Neutrophil (primary cell): ENCODE results near the gene HHIPL1.

Source experiments
- H3K27ac ChIP-seq: fragments of 200-600 bp; sonication (generic); 2 replicates; pipeline ENCODE4 v1.5.1; 2016; ENCODE audit warnings: mild to moderate bottlenecking, moderate library complexity
- H3K27me3 ChIP-seq: fragments of 200-600 bp; sonication (generic); 2 replicates; pipeline ENCODE4 v1.6.0; 2016; ENCODE audit warnings: mild to moderate bottlenecking
- H3K36me3 ChIP-seq: fragments of 200-600 bp; sonication (generic); 2 replicates; pipeline ENCODE4 v1.5.1; 2017
- H3K4me1 ChIP-seq, 2 experiments: fragments of 200-600 bp in 1 of 2; sonication (generic) in 1 of 2; 1 replicate in 1 of 2; 2 replicates in 1 of 2; pipeline versions ENCODE4 v1.5.1 to v1.6.1; 2013 to 2016; ENCODE audit warnings: low read depth in 1 of 2, low read length in 1 of 2, mild to moderate bottlenecking in 1 of 2, moderate library complexity in 1 of 2; ENCODE audit not compliant: control insufficient read depth in 1 of 2, insufficient read depth in 1 of 2
- H3K4me3 ChIP-seq, 2 experiments: fragments of 200-600 bp in 1 of 2; sonication (generic) in 1 of 2; 1 replicate in 1 of 2; 2 replicates in 1 of 2; pipeline ENCODE4 v1.5.1; 2013 to 2016; ENCODE audit warnings: low read depth in 1 of 2, low read length in 1 of 2, mild to moderate bottlenecking in 1 of 2, moderate library complexity in 1 of 2
- H3K9me3 ChIP-seq: fragments of 200-600 bp; sonication (generic); 2 replicates; pipeline ENCODE4 v1.5.1; 2016
- TF ChIP-seq, protein P1 (sequence below): fragments of 200-600 bp; sonication (generic); IDR thresholded peaks from 2 replicates; pipeline ENCODE4 v1.5.1; 2016; ENCODE audit warnings: antibody characterized with exemption

The HHIPL1 gene

DNA sequence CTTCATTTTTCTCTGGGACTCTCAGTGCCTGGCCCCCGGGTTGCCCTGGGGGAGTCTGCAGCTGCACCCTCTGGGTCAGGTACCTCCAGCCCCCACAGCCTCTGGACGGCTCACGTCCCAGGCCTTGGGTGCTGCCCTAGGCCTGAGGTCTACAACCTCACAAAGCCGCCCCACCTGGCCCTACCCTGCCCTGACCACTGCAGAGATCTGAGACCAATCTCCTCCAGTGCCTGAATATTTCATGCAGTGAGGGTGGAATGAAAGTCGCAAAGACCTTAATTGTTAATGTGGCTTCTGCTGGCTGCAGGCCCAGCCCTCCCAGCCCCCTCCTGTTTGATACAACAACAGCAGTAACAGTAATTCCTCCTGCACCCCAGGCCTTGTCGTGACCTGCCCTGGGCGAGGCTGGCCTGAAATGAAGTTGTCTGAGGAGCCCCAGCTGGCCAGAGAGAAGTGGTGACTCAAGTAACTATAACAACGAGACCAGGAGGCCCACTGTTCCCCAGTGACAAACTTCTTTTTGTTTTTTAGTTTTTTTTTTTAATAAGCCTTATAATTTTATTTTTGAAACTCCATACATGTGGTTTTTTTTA, 32.1 kb upstream of the HHIPL1 start:
- Histone ChIP-seq H3K27me3 (peaks cover 48% of the 10 kb centered on the region), H3K4me3 (no peak overlapping the region), H3K36me3 (no peaks in the 10 kb centered on the region), H3K4me1 (no peaks in the 10 kb centered on the region), H3K9me3 (no peaks in the 10 kb centered on the region), H3K27ac (no peak overlapping the region)
- TF ChIP-seq, protein P1, sequence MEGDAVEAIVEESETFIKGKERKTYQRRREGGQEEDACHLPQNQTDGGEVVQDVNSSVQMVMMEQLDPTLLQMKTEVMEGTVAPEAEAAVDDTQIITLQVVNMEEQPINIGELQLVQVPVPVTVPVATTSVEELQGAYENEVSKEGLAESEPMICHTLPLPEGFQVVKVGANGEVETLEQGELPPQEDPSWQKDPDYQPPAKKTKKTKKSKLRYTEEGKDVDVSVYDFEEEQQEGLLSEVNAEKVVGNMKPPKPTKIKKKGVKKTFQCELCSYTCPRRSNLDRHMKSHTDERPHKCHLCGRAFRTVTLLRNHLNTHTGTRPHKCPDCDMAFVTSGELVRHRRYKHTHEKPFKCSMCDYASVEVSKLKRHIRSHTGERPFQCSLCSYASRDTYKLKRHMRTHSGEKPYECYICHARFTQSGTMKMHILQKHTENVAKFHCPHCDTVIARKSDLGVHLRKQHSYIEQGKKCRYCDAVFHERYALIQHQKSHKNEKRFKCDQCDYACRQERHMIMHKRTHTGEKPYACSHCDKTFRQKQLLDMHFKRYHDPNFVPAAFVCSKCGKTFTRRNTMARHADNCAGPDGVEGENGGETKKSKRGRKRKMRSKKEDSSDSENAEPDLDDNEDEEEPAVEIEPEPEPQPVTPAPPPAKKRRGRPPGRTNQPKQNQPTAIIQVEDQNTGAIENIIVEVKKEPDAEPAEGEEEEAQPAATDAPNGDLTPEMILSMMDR: no peak

DNA sequence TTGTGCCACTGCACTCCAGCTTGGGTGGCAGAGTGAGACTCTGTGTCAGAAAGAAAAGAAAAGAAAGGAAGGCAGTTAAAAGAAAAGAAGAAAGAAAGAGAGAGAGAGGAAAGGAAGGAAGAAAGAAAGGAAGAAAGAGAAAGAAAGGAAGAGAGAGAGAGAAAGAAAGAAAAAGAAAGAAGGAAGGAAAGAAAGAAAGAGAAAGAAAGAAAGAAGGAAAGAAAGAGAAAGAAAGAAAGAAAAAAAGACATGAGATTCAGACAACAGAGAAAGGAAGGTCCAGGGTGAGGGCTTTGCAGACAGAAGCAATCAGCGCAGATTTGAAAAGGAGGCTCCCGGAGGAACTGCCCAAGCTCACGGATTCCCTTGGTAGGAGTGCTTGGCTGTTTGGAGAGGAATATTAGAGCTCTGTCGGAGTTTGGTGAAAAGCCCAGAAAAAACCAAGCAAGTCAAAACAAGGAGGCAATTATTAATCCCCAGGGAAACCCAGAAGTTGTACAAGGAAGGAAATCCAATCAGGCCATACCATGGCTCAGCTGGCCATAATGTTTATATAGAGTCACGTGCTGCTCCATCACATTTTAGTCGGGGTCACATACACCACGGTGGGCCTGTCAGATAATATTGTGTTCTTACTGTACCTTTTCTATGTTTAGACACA, 29.3 kb upstream of the HHIPL1 start:
- Histone ChIP-seq H3K4me1 (no peaks in the 10 kb centered on the region), H3K9me3 (no peaks in the 10 kb centered on the region), H3K27ac (no peak overlapping the region), H3K36me3 (no peaks in the 10 kb centered on the region), H3K27me3 (peaks cover 56% of the 10 kb centered on the region), H3K4me3 (no peak overlapping the region)
- TF ChIP-seq, protein P1: no peak

GRCh38 chr14:99616832-99617800, 27.8 kb upstream of the HHIPL1 start:
- no peaks in the 10 kb centered on the region for H3K9me3 ChIP-seq
- no peaks in the 10 kb centered on the region for H3K36me3 ChIP-seq
- H3K27ac ChIP-seq: no peak overlapping the region
- no peaks in the 10 kb centered on the region for H3K4me1 ChIP-seq
- H3K4me3 ChIP-seq: no peak overlapping the region
- peaks cover 68% of the 10 kb centered on the region for H3K27me3 ChIP-seq
- TF ChIP-seq, protein P1: no peak

DNA sequence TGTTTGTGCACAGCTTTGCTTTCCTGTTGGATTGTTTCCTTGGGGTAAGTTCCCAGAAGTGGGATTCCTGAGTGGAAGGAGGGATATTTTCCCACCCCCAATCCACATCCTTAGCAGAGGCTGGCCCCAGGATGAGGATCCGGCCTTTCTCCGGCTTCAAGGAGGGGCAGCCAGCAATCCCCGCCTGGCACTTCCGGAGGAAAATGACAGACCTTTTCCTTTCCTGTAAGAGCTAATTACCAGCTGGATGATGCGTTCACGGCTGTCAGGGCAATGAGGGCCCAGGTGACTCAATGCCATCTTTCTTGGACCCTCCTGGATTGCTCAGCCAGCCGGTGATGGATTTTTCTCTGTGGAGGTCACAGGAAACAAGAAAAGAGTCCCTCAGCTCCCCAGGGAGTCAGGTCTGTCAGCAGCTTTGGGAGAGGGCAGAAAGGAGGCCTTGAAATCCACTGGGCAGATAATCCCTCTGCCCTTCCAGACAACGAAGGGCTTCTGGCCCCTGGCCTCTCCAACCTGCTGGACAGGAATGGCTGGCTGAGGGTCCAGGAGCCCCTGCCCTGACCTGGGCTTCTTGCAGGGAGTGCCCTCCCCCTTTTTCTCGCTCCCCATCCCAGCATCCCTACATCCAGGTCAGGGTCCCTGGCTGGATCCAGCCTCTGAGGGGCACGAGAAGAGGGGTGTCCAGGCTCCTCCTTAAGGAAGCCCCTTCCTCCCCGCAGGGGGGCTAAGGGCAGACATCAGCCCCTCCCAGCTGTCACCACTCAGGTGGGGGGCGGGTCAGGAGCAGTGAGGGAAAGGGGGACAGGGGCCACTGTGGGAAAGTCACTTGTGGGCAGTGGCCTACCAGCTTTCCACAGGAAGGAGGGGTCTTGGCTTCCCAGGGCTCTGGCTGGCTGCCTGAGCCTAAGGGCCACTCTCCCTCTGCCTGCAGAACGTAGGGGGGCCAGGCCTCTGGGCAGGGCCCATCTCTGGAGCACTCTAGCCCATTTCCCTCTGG, 24.8 kb upstream of the HHIPL1 start:
- H3K27me3 ChIP-seq: peaks cover 61% of the 10 kb centered on the region
- TF ChIP-seq, protein P1: no peak

GRCh38 chr14:99621948-99622347, 23.0 kb upstream of the HHIPL1 start:
- no peak overlapping the region for H3K4me3 ChIP-seq
- H3K4me1 ChIP-seq: no peaks in the 10 kb centered on the region
- peaks cover 45% of the 10 kb centered on the region for H3K27me3 ChIP-seq
- H3K9me3 ChIP-seq: no peaks in the 10 kb centered on the region
- no peak overlapping the region for H3K27ac ChIP-seq
- no peaks in the 10 kb centered on the region for H3K36me3 ChIP-seq
- TF ChIP-seq, protein P1: no peak

More for the DNA sequence above, 24.8 kb upstream of the HHIPL1 start:
- Histone ChIP-seq H3K9me3 (no peaks in the 10 kb centered on the region), H3K27ac (no peak overlapping the region), H3K4me3 (no peak overlapping the region), H3K36me3 (no peaks in the 10 kb centered on the region), H3K4me1 (no peaks in the 10 kb centered on the region)
